Gastrocnemius medialis (tissue), 4 donors: ENCODE results near the gene MTTP.

ENCODE experiments used
- CTCF ChIP-seq, 5 experiments: fragments of 450-650 bp in 3 of 5; fragments of 200-600 bp in 2 of 5; sonication (generic) in 2 of 5; IDR thresholded peaks in 4 of 5; conservative IDR thresholded peaks in 1 of 5; 1 replicate in 4 of 5; 2 replicates in 1 of 5; pipeline ENCODE4 v1.5.1; 2016 to 2019; ENCODE audit warnings: antibody characterized with exemption in 5 of 5, mild to moderate bottlenecking in 3 of 5, moderate library complexity in 3 of 5
- POLR2A ChIP-seq, 2 donors: fragments of 450-650 bp; IDR thresholded peaks; one replicate each; pipeline ENCODE4 v1.6.1; 2017; ENCODE audit warnings: antibody characterized with exemption in 2 of 2, mild to moderate bottlenecking in 2 of 2, moderate library complexity in 2 of 2

DNA sequence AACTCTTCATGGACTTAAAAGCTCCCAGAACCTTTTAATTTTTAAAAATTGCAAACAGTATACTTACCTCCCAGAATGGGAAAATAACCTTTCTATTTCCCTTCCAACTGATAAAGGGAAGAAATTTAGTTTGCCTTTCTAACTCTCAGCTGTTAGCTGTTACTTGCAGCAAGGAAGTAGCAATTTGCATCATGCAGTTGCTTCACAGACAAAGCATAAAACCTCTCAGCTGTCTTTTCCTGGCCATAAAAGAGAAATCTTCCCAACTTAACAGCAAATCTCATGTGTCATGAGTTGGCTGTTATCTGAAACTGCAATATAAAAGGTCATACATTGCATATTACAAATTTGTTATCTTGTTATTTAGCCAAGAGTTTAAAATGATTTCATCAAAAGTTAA is 45.4 kb upstream of the MTTP start:
- TF ChIP-seq CTCF (IDR thresholded peaks at IDR 0.05 in 4 of 5, conservative IDR thresholded peaks at IDR 0.05 in 1 of 5) (no peak), POLR2A (IDR thresholded peaks at IDR 0.05) (no peak)
